Measurements from ENCODE around the gene WFIKKN2. TPM values are rescaled to one million over a fixed set of nuclear protein-coding genes. Genes with fewer than 3 reads are reported as not detected.

The WFIKKN2 gene
- total and polyA plus RNA-seq, 2 of the 13 experiments (the other 11 are each of a cell fraction or from before 2014, with no cell fraction given): not detected

- peak; percentile 66; the same call in 1 of the 2 replicates for TF ChIP-seq ATF3 (CRISPR knock-in tag; IDR thresholded peaks at IDR 0.05)
- no peak for TF ChIP-seq ZNF382 (CRISPR knock-in tag; IDR thresholded peaks at IDR 0.05; ENCODE audit: borderline replicate concordance)
- peak; percentile 54 for TF ChIP-seq RARA (CRISPR knock-in tag; IDR thresholded peaks at IDR 0.05)
- no peak for TF ChIP-seq CBFB (CRISPR knock-in tag; IDR thresholded peaks at IDR 0.05)
- TF ChIP-seq ZNF414 (CRISPR knock-in tag; IDR thresholded peaks at IDR 0.05): peak; percentile 67; the same call in 1 of the 2 replicates
- TF ChIP-seq HOXA3 (CRISPR knock-in tag; IDR thresholded peaks at IDR 0.05): peak; percentile 82; the same call in 1 of the 2 replicates
- TF ChIP-seq ZNF501 (CRISPR knock-in tag; IDR thresholded peaks at IDR 0.05): peak; percentile 74
- peak; percentile 86 for TF ChIP-seq SALL1 (CRISPR knock-in tag; IDR thresholded peaks at IDR 0.05)
- no peak for TF ChIP-seq GATAD1 (CRISPR knock-in tag; IDR thresholded peaks at IDR 0.05)
- TF ChIP-seq PRDM15 (CRISPR knock-in tag; IDR thresholded peaks at IDR 0.05): no peak
- TF ChIP-seq ZNF577 (CRISPR knock-in tag; IDR thresholded peaks at IDR 0.05; ENCODE audit: borderline replicate concordance, low read depth): no peak
- no peak for TF ChIP-seq MED13 (CRISPR knock-in tag; IDR thresholded peaks at IDR 0.05)
- no peak for TF ChIP-seq MYNN (CRISPR knock-in tag; IDR thresholded peaks at IDR 0.05; ENCODE audit: low read depth)
- TF ChIP-seq MIXL1 (CRISPR knock-in tag; IDR thresholded peaks at IDR 0.05): 0 out of 2 replicates have a peak, but pooled peaks have one; percentile 27
- TF ChIP-seq ZNF704 (CRISPR knock-in tag; IDR thresholded peaks at IDR 0.05; ENCODE audit: borderline replicate concordance): peak; percentile 34; the same call in 1 of the 2 replicates
- no peak for TF ChIP-seq ZBTB42 (CRISPR knock-in tag; IDR thresholded peaks at IDR 0.05)
- no peak; the same call in 1 of the 2 replicates for TF ChIP-seq ZNF609 (CRISPR knock-in tag; IDR thresholded peaks at IDR 0.05; ENCODE audit: borderline replicate concordance)
- TF ChIP-seq ZBTB43 (CRISPR knock-in tag; conservative IDR thresholded peaks at IDR 0.05): no peak
Observed at GRCh38 chr17:50844117-50844700, 8.8 kb downstream of the WFIKKN2 start (continued).
